NCI-H1694 (cell line): ENCODE results near the gene GPBP1L1.
"Not testable (repeated sequence)": the region's sequence is repeated elsewhere in the genome, so short reads cannot be mapped to it uniquely, and the experiment has no call there.

ENCODE experiments used
- DNase-seq: peaks from one replicate; lab custom pipeline; 2025; lab: John Stamatoyannopoulos, UW

GPBP1L1 gene

GRCh38 chr1:45635211-45635610, 51.1 kb downstream of the GPBP1L1 start:
- DNase-seq: no peak

DNA sequence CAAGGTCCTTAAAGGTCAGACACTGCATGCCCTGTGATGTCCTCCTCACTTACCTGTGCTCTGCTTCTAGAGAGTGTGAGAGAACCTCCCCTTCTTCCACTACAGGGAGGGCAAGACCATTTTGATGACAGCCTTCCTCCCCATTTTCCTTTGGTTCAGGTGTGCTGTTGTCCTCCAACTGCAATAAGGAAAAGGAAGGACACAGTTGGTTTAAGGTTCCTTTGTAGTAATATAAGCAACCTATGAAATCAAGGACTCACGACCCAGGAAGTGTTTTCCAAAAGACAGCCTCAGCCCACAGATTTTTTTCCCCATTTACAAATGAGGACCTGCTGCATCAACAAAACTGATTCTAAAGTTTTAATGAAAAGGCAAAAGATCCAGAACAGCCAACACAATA, 55.9 kb downstream of the GPBP1L1 start:
- no peak for DNase-seq

DNA sequence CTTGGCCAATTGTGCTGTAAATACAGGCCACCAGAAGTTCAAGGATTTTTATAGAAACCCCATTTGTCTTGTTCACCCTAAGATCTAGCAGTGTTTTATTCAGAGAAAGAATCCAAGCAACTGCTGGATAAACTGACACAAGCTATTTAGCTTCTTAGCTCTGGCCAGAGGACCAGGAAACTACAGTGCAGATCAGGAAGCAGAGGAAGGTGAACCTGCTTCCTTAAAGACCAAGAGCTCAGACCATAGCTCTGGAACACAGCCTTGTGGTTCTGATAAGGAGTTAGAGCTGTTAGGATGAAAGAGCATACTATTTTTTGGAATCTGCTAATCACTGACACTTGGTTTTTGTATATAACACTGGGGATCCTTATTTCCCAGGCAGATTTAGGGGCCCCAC, 57.3 kb downstream of the GPBP1L1 start:
- no peak for DNase-seq

- no peak for DNase-seq
Measured at GRCh38 chr1:45623972-45624371, 62.4 kb downstream of the GPBP1L1 start, which contains the start of gene CCDC17. TSS of gene CCDC17 (minus strand) at chr1:45624054. CDS start at chr1:45623909, 145 bp downstream.

GRCh38 chr1:45622524-45623394, 63.6 kb downstream of the GPBP1L1 start:
- no peak for DNase-seq

DNA sequence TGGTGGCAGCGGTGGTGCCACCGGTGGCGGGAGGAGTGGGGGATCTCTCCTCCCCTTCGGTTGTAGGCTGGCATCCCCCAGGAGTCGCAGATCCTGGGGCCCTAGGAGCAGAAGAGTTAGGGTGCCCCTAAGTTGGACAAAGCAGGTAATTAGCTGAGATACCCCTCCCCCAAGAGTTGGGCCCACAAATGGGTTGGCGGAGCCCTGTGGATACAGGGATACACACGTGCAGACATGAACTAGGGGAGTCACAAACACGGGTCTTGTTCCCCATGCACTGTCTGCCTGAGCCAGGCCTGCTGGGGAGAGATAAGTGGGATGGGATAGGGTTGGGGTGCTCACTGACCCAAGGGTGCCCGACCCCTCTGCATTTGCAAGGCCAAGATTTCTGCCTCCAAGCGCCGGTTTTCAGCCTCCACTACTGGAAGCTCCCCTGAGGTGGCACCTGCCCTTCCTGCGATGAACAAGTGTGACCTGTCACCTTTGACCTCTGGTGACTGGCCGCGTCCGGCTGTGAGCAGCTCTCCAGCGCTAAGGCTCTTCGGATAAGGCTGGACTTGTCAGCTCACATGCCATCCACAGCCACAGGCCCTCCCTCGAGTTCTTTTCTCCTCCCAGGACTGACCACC, 64.3 kb downstream of the GPBP1L1 start:
- no peak for DNase-seq

DNA sequence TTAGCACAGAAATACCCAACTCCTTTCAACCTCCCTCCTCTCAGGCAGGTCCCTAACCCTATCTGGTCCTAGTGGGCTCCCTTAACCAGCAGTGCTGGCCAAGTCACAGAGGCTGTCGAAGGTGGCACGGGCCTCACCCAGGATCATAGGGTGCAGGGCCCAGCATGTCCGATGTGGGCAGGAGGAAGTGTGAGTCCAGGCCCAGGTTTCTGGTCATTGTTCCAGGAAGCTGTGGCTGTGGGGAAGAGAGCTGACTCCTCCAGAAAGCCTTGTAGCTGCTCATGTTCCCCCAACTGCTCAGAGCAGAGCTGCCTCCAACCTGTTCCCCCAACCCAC, 64.9 kb downstream of the GPBP1L1 start:
- DNase-seq: no peak

DNA sequence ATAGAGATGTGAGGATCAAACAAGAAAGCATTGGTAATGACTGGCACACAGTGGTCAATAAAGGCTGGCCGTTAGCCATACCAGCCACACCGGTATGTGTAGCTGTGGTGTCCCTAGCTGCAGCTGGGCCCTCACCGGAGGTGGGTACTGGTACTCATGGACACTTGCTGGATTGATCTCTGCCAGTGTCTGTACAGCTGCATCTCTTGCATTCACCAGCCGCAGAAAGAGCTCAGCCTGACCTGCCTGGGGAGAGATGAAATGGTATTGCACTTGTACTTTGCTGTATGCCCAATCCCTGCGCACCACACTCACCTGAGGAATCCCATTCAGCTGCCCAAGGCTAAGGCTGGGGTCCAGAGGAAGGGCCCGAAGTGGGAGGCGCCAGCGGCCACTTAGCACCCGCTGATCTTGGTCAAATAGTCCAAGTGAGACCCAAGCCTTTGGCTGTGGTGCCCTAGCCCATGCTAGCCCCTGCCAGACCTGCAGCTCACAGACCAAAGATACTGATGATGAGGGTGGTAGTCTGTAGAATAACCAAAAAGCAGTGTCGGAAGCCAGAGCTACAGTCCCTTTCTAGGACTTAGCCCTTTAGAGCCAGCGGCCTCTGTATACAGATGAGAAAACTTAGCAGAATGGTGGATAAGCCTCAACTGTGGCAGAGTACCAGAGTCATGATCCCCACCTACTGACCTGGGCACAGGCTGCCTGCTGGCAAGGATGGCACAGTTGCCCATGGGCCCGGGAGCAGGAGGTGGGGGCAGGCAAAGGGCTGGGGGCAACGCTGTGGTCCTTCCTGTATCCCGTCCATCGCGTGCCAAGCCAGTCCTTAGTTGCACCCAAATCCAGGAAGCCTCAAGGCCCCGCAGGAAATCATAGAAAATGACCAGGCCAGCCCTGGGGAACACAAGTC, 65.5 kb downstream of the GPBP1L1 start:
- DNase-seq: no peak

GRCh38 chr1:45619149-45619921, 67.0 kb downstream of the GPBP1L1 start:
- no peak for DNase-seq

DNA sequence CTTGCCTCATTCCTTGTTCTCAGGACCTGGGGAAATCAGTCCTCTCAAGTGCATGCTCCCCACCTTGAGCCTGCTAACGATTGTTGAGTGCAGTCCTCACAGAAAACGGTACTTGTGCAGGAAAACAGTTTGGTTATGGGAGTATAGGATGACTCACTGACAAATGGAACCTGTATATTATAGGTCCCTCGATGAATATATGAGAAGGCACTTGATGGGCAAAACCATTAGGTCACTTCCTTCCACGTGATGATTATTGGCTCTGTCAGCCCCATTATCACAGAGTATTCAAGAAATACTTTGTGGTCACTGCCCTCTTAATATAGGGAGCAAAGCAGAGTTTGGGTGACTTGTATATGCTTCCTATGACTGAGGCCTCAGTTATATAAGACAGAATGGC, 68.7 kb downstream of the GPBP1L1 start:
- DNase-seq: no peak

DNA sequence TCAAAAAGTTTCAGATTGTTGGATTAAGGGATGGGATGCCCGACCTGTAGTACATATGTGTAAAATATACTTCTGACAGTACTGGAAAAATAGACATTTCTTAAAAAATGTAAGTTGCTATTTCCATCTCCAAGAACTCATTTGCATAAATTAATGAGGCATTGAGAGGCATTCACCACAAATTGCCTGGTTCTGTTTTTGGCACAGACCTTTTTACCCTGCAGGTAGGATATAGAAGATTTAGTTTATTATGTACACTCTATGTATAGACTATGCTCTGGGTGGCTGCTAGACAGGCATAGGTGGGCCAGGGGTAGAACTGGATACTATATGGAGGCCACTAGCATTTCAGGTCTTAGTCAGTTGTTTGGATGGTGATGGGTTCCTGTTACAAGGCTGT, 70.4 kb downstream of the GPBP1L1 start:
- no peak for DNase-seq

- no peak for DNase-seq
Measured at GRCh38 chr1:45612941-45613579, 73.3 kb downstream of the GPBP1L1 start.

DNA sequence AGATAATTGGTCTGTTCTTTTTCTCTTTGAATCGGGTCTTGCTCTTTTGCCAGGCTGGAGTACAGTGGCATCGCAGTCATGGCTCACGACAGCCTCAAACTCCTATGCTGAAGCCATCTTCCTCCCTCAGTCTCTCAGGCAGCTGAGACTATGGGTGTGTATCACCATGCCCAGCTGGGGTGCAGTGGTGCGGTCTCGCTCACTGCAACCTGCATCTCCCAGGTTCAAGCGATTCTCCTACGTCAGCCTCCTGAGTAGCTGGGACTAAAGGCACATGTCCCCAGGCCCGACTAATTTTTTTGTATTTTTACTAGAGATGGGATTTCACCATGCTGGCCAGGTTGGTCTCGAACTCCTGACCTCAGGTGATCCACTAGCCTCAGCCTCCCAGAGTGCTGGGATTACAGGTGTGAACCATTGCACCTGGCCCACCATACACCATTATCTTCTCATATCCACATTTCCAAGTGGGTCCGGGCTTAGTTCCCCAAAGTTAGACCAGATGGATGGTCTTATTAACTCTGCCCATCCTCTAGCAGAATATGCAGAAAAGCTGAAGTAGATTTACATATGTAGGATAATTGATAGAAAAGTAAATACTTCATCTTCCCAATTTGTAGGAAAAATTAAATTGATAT, 75.6 kb downstream of the GPBP1L1 start:
- DNase-seq: no peak

- DNase-seq: no peak
Measured at GRCh38 chr1:45608175-45609156, 77.9 kb downstream of the GPBP1L1 start.

DNA sequence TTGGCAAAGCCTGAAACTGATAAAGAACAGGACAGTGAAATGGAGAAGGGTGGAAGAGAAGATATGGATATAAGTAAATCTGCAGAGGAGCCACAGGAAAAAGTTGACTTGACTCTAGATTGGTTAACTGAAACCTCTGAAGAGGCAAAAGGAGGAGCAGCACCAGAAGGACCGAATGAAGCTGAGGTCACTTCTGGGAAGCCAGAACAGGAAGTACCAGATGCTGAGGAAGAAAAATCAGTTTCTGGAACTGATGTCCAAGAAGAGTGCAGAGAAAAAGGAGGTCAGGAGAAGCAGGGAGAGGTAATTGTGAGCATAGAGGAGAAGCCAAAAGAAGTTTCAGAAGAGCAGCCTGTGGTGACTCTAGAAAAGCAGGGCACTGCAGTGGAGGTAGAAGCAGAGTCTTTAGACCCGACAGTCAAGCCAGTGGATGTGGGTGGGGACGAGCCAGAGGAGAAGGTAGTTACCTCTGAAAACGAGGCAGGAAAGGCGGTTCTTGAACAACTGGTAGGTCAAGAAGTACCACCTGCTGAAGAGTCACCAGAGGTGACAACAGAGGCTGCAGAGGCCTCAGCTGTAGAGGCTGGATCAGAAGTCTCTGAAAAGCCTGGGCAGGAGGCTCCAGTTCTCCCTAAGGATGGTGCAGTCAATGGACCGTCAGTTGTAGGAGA, 78.8 kb downstream of the GPBP1L1 start:
- DNase-seq: no peak

GRCh38 chr1:45604239-45604638, 82.1 kb downstream of the GPBP1L1 start:
- DNase-seq: no peak

DNA sequence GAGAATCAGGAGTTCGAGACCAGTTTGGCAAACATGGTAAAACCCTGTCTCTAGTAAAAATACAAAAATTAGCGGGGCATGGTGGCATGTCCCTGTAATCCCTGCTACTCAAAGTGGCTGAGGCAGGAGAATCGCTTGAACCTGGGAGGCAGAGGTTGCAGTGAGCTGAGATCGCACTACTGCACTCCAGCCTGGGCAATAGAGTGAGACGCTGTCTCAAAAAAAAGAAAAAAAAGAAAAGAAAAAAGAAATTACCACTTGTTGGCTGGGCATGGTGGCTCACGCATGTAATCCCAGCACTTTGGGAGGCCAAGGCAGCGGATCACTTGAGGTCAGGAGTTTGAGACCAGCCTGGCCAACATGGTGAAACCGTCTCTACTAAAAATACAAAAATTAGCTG, 89.6 kb downstream of the GPBP1L1 start:
- DNase-seq: not testable (repeated sequence)

- no peak for DNase-seq
Measured at GRCh38 chr1:45594412-45594811, 91.9 kb downstream of the GPBP1L1 start.

GRCh38 chr1:45589861-45590260, 96.5 kb downstream of the GPBP1L1 start:
- no peak for DNase-seq
